HG03469 (cell line): Measurements from ENCODE around the gene CYP2S1.

Experiments
- ATAC-seq: cut with Tn5 transposase; IDR thresholded peaks from one replicate; pipeline ENCODE4 v1.9.1; 2021; ENCODE audit warnings: mild to moderate bottlenecking, moderate library complexity, moderate number of reproducible peaks; ENCODE audit not compliant: unreplicated experiment

CYP2S1 gene

DNA sequence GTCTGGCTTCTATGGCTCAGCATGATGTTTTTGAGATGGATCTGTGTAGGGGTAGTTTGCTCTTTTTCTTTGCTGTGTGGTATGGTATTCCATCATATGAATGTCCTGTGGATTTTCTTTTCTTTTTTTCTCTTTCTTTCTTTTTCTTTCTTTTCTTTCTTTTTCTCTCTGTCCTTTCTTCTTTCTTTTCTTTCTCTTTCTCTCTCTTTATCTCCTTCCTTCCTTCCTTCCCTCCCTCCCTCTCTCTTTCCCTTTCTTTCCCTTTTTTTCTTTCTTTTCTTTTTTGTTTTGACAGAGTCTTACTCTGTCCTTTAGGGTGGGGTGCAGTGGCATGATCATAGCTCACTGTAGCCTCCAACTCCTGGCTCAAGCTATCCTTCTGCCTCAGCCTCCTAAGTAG lies 62.2 kb downstream of the CYP2S1 start:
- no peak for ATAC-seq
